NT2/D1 (cell line): ENCODE measurements around the gene B3GALNT1.

Source experiments
- YY1 ChIP-seq: IDR thresholded peaks from 2 replicates; pipeline ENCODE4 v1.6.1; 2011; ENCODE audit not compliant: insufficient read length, insufficient read depth
- ZNF274 ChIP-seq: IDR thresholded peaks from 2 replicates; pipeline ENCODE4 v1.6.1; 2011; ENCODE audit warnings: mild to moderate bottlenecking, low read depth, low read length

DNA sequence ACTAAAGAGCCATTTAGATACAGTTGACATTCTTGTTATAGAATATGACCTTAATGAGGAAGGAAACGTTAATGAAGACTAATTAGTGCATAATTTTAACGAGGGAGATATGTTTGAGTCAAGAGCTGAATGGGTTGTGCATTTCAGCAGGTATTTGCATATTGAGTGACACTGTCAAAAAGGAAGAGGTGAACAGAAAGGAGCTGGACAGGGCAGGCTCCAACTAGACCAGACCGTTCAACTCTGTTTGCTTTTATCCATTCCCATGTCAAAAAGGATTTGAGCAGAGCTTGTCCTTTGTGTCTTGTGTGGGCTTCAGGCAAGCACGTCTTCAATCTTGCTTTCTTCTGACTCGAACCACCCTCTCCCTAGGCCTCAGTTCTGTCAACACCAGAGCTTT lies 40.7 kb downstream of the B3GALNT1 start:
- TF ChIP-seq YY1 (no peak), ZNF274 (no peak)
